Inflammatory macrophage (primary cell): ENCODE results near the gene METRN.

Experiments used
- DNase-seq, 2 donors: peaks; one replicate each; pipeline ENCODE4 v3.0.0-alpha.2; 2020 to 2022

METRN gene

GRCh38 chr16:761625-762513 lies 47.0 kb downstream of the METRN start:
- DNase-seq, result no peak

- no peak for DNase-seq
These were observed 47.8 kb downstream of the METRN start for GRCh38 chr16:762595-763268.

- no peak for DNase-seq
These were observed 48.7 kb downstream of the METRN start for GRCh38 chr16:763369-764183.

- DNase-seq, result no peak
These were observed 49.3 kb downstream of the METRN start for GRCh38 chr16:764184-764750.

- no peak for DNase-seq
These were observed 50.0 kb downstream of the METRN start for GRCh38 chr16:764848-765487.

GRCh38 chr16:765488-765865 lies 50.6 kb downstream of the METRN start:
- DNase-seq, result no peak

- no peak for DNase-seq
These were observed 51.3 kb downstream of the METRN start for GRCh38 chr16:766008-766819.

GRCh38 chr16:766820-767640 lies 52.1 kb downstream of the METRN start:
- no peak for DNase-seq

- no peak for DNase-seq
These were observed 52.9 kb downstream of the METRN start for GRCh38 chr16:767743-768235.

- no peak for DNase-seq
These were observed 53.5 kb downstream of the METRN start for GRCh38 chr16:768428-768827.
